HEK293T (cell line): ENCODE data around the gene CHCHD3.

ENCODE experiments used
- CTCF ChIA-PET: fragments of 350-600 bp; formaldehyde crosslinking; extraction: SDS; loops from one replicate; lab custom pipeline; 2021; ENCODE audit warnings: antibody characterized with exemption, inconsistent platforms; lab: Yijun Ruan, JAX
- POLR2A ChIA-PET: fragments of 350-600 bp; formaldehyde crosslinking; extraction: SDS; loops from one replicate; lab custom pipeline; 2020; ENCODE audit warnings: antibody characterized with exemption, inconsistent platforms; lab: Yijun Ruan, JAX
- DNase-seq: peaks from one replicate; pipeline ENCODE4 v3.0.0; 2012; ENCODE audit warnings: mixed read lengths; ENCODE audit errors: extremely low spot score
- ARNT ChIP-seq: fragments of 450-650 bp; IDR thresholded peaks from 2 replicates; pipeline ENCODE4 v1.6.1; 2017; ENCODE audit warnings: mild to moderate bottlenecking
- BHLHE40 ChIP-seq: fragments of 450-650 bp; IDR thresholded peaks from 2 replicates; pipeline ENCODE4 v1.6.1; 2016; ENCODE audit warnings: mild to moderate bottlenecking, moderate library complexity, borderline replicate concordance
- CTBP1 ChIP-seq: fragments of 450-650 bp; IDR thresholded peaks from 2 replicates; pipeline ENCODE4 v1.6.1; 2016; ENCODE audit warnings: borderline replicate concordance
- ELF4 ChIP-seq: fragments of 450-650 bp; IDR thresholded peaks from 2 replicates; pipeline ENCODE4 v1.6.1; 2017; ENCODE audit warnings: antibody characterized with exemption
- FOXA1 ChIP-seq: fragments of 450-650 bp; IDR thresholded peaks from 2 replicates; pipeline ENCODE4 v1.6.1; 2016; ENCODE audit warnings: mild to moderate bottlenecking
- FOXK2 ChIP-seq: fragments of 450-650 bp; IDR thresholded peaks from 2 replicates; pipeline ENCODE4 v1.6.1; 2016; ENCODE audit warnings: mild to moderate bottlenecking
- FOXM1 ChIP-seq: fragments of 450-650 bp; IDR thresholded peaks from 2 replicates; pipeline ENCODE4 v1.6.1; 2017; ENCODE audit warnings: mild to moderate bottlenecking, borderline replicate concordance
- HDGF ChIP-seq: fragments of 450-650 bp; IDR thresholded peaks from 2 replicates; pipeline ENCODE4 v1.6.1; 2017; ENCODE audit warnings: antibody characterized with exemption, borderline replicate concordance
- L3MBTL2 ChIP-seq: fragments of 450-650 bp; conservative IDR thresholded peaks from 2 replicates; pipeline ENCODE4 v1.6.1; 2016; ENCODE audit warnings: mild to moderate bottlenecking
- LEF1 ChIP-seq: fragments of 450-650 bp; IDR thresholded peaks from 2 replicates; pipeline ENCODE4 v1.6.1; 2017; ENCODE audit warnings: mild to moderate bottlenecking, borderline replicate concordance
- NFRKB ChIP-seq: fragments of 450-650 bp; IDR thresholded peaks from 2 replicates; pipeline ENCODE4 v1.6.1; 2016; ENCODE audit warnings: mild to moderate bottlenecking, moderate library complexity
- PKNOX1 ChIP-seq: fragments of 450-650 bp; IDR thresholded peaks from 2 replicates; pipeline ENCODE4 v1.6.1; 2016
- SP1 ChIP-seq: fragments of 450-650 bp; IDR thresholded peaks from 2 replicates; pipeline ENCODE4 v1.6.1; 2017
- SUZ12 ChIP-seq: fragments of 450-650 bp; IDR thresholded peaks from 2 replicates; pipeline ENCODE4 v1.6.1; 2016; ENCODE audit warnings: mild to moderate bottlenecking
- TARDBP ChIP-seq: fragments of 450-650 bp; IDR thresholded peaks from 2 replicates; pipeline ENCODE4 v1.6.1; 2016
- ZNF384 ChIP-seq: fragments of 450-650 bp; IDR thresholded peaks from 2 replicates; pipeline ENCODE4 v1.6.1; 2016

Gene CHCHD3

GRCh38 chr7:133117452-133117851 is 35.6 kb upstream of the CHCHD3 start:
- POLR2A ChIA-PET: no interaction called here
- TF ChIP-seq TARDBP (no peak), L3MBTL2 (no peak), BHLHE40 (no peak), FOXM1 (no peak), HDGF (no peak), SUZ12 (no peak)
- CTCF ChIA-PET: no interaction called here
- no peak for DNase-seq

- TF ChIP-seq CTBP1 (no peak), PKNOX1 (no peak)
- no peak for DNase-seq
- ChIA-PET POLR2A (no interaction called here), CTCF (no interaction called here)
Observed at GRCh38 chr7:133115596-133115995, 33.7 kb upstream of the CHCHD3 start.

GRCh38 chr7:133114519-133114918 is 32.6 kb upstream of the CHCHD3 start:
- DNase-seq: no peak
- ChIA-PET POLR2A (no interaction called here), CTCF (no interaction called here)

GRCh38 chr7:133112976-133113375 is 31.1 kb upstream of the CHCHD3 start:
- no peak for DNase-seq
- ChIA-PET CTCF (no interaction called here), POLR2A (no interaction called here)
- TF ChIP-seq CTBP1 (no peak), ZNF384 (no peak), HDGF (no peak), TARDBP (no peak), NFRKB (no peak)

More at GRCh38 chr7:133114519-133114918, 32.6 kb upstream of the CHCHD3 start:
- no peak for TF ChIP-seq CTBP1
- no peak for TF ChIP-seq L3MBTL2
- TF ChIP-seq ARNT: no peak

GRCh38 chr7:133112335-133112734 is 30.4 kb upstream of the CHCHD3 start:
- POLR2A ChIA-PET: no interaction called here
- CTCF ChIA-PET: interaction anchor here (0.6 kb wide), 1 partner anchor 323 kb away, joined by 5 read pairs; no protein-coding TSS in a partner anchor

GRCh38 chr7:133110312-133110711 is 28.4 kb upstream of the CHCHD3 start:
- DNase-seq: no peak
- CTCF ChIA-PET: no interaction called here
- TF ChIP-seq SP1 (no peak), ARNT (no peak), ZNF384 (no peak), TARDBP (no peak), L3MBTL2 (no peak), HDGF (no peak), FOXM1 (no peak), BHLHE40 (no peak), ELF4 (no peak), FOXA1 (no peak)
- POLR2A ChIA-PET: no interaction called here

More at GRCh38 chr7:133112335-133112734, 30.4 kb upstream of the CHCHD3 start:
- no peak for DNase-seq
- TF ChIP-seq PKNOX1 (no peak), L3MBTL2 (no peak), SUZ12 (no peak), CTBP1 (no peak), FOXK2 (no peak), TARDBP (no peak), ZNF384 (no peak), FOXM1 (no peak), ELF4 (no peak), BHLHE40 (no peak), NFRKB (no peak), ARNT (no peak), HDGF (no peak), FOXA1 (no peak), SP1 (no peak), LEF1 (no peak)

GRCh38 chr7:133109816-133110215 is 27.9 kb upstream of the CHCHD3 start:
- CTCF ChIA-PET: no interaction called here
- POLR2A ChIA-PET: no interaction called here
- no peak for TF ChIP-seq SUZ12
- no peak for TF ChIP-seq CTBP1
- no peak for TF ChIP-seq ELF4
- no peak for TF ChIP-seq L3MBTL2
- no peak for TF ChIP-seq TARDBP
- no peak for TF ChIP-seq LEF1
- no peak for TF ChIP-seq BHLHE40
- no peak for TF ChIP-seq SP1
- TF ChIP-seq FOXA1: no peak
- no peak for TF ChIP-seq ZNF384
- no peak for DNase-seq

GRCh38 chr7:133108023-133108422 is 26.1 kb upstream of the CHCHD3 start:
- no peak for DNase-seq
- ChIA-PET POLR2A (no interaction called here), CTCF (no interaction called here)
- TF ChIP-seq FOXM1: no peak
- TF ChIP-seq ELF4: no peak
- TF ChIP-seq TARDBP: no peak
- no peak for TF ChIP-seq SUZ12
- TF ChIP-seq FOXA1: no peak
- TF ChIP-seq ZNF384: no peak
- no peak for TF ChIP-seq NFRKB
- TF ChIP-seq L3MBTL2: no peak
- no peak for TF ChIP-seq CTBP1
- TF ChIP-seq FOXK2: no peak
